NB4 (cell line): ENCODE data around the gene RIBC2.
"Not testable (repeated sequence)": the region's sequence is repeated elsewhere in the genome, so short reads cannot be mapped to it uniquely, and the experiment has no call there.

Experiments used
- DNase-seq: peaks from one replicate; pipeline ENCODE4 v3.0.0; 2010; ENCODE audit warnings: low read depth
- H3K4me3 ChIP-seq: one replicate; pipeline ENCODE4 v1.5.1; 2011; ENCODE audit warnings: mild to moderate bottlenecking, low read depth, low read length, moderate library complexity
- MYC ChIP-seq: IDR thresholded peaks from 2 replicates; pipeline ENCODE4 v1.6.1; 2011; ENCODE audit warnings: low read depth, low read length
- POLR2A ChIP-seq: IDR thresholded peaks from 2 replicates; pipeline ENCODE4 v1.6.1; 2011; ENCODE audit warnings: mild to moderate bottlenecking; ENCODE audit not compliant: insufficient read length; ENCODE audit errors: extremely low read depth
- TF ChIP-seq, protein P1 (sequence below): IDR thresholded peaks from 2 replicates; pipeline ENCODE4 v1.6.1; 2011; ENCODE audit warnings: low read depth, low read length
- TF ChIP-seq, protein P2 (sequence below): IDR thresholded peaks from one replicate; pipeline ENCODE4 v1.5.1; 2012; ENCODE audit warnings: low read depth, low read length

Gene RIBC2, protein sequence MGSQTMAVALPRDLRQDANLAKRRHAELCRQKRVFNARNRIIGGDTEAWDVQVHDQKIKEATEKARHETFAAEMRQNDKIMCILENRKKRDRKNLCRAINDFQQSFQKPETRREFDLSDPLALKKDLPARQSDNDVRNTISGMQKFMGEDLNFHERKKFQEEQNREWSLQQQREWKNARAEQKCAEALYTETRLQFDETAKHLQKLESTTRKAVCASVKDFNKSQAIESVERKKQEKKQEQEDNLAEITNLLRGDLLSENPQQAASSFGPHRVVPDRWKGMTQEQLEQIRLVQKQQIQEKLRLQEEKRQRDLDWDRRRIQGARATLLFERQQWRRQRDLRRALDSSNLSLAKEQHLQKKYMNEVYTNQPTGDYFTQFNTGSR

DNA sequence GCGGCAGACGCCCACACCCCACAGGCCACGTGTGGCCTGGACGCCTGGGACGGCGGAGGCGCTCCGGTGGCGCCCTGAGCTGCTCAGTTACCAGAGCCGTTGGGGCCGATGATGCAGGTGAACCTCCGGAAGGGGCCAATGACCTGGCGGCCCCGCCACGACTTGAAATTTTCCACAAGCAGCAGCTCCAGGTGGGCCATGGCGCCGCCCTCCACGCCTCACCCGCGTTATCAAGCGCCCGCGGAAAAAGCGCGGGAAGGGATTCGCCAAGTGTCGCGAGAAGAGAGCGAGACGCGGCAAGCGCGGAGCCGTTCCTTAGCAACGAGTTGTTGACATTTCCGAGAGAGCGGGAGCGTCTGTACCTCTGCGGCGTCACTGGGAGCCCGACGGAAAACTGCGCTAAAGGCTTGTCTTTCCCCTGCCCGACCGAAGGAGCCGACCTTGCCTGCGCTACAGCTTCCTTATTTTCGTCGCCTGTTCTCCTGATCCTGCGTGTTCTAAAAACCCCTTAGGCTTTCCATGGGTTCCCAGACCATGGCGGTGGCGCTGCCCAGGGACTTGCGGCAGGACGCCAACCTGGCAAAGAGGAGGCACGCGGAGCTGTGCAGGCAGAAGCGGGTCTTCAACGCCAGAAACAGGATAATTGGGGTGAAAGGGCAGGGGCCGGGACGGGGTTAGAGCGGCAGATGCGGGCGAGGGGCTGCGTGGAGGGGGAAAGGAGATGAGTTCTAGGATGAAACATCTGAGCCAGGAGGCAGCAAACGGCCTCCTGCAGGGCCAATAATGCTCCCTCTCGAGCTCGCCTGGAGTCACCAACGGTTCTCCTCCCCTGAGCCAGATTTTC is at the start of gene RIBC2, which contains the start of gene SMC1B:
TSS of gene RIBC2 (plus strand) at position 326 of the 844 bp plus-strand sequence. CDS start at position 520, 194 bp downstream.
TSS of gene SMC1B (minus strand) at position 232 of the 844 bp plus-strand sequence. CDS start at position 200, 32 bp downstream.
- TF ChIP-seq, protein P1, sequence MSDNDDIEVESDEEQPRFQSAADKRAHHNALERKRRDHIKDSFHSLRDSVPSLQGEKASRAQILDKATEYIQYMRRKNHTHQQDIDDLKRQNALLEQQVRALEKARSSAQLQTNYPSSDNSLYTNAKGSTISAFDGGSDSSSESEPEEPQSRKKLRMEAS, result peak; percentile 28; the same call in 1 of the 2 replicates
- TF ChIP-seq MYC (peak; percentile 17; the same call in 1 of the 2 replicates), POLR2A (no peak)
- TF ChIP-seq, protein P2, sequence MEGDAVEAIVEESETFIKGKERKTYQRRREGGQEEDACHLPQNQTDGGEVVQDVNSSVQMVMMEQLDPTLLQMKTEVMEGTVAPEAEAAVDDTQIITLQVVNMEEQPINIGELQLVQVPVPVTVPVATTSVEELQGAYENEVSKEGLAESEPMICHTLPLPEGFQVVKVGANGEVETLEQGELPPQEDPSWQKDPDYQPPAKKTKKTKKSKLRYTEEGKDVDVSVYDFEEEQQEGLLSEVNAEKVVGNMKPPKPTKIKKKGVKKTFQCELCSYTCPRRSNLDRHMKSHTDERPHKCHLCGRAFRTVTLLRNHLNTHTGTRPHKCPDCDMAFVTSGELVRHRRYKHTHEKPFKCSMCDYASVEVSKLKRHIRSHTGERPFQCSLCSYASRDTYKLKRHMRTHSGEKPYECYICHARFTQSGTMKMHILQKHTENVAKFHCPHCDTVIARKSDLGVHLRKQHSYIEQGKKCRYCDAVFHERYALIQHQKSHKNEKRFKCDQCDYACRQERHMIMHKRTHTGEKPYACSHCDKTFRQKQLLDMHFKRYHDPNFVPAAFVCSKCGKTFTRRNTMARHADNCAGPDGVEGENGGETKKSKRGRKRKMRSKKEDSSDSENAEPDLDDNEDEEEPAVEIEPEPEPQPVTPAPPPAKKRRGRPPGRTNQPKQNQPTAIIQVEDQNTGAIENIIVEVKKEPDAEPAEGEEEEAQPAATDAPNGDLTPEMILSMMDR, result no peak
- peak within 1 kb of the TSS; percentile 57 for H3K4me3 ChIP-seq
- DNase-seq, result peak; percentile 92

DNA sequence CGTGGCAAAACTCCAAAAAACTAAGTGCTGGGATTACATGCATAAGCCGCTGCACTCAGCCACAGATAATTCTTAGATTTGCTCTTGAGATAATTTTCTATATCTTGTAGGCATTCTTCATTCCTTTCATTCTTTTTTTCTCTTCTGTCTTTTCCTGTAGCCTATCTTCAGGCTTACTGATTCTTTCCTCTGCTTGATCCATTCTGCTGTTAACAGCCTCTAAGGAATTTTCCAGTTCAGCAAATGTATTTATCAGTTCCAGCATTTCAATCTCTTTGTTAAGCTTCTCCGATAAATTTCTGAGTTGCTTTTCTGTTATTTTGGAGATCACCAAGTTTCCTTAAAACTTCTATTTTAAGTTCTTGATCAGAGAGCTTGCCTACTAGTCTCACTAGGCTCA is 46.8 kb upstream of the RIBC2 start:
- H3K4me3 ChIP-seq, result no peak overlapping the region
- DNase-seq, result no peak
- TF ChIP-seq POLR2A (no peak), MYC (no peak)
- TF ChIP-seq, protein P2, result no peak
- TF ChIP-seq, protein P1, result no peak

DNA sequence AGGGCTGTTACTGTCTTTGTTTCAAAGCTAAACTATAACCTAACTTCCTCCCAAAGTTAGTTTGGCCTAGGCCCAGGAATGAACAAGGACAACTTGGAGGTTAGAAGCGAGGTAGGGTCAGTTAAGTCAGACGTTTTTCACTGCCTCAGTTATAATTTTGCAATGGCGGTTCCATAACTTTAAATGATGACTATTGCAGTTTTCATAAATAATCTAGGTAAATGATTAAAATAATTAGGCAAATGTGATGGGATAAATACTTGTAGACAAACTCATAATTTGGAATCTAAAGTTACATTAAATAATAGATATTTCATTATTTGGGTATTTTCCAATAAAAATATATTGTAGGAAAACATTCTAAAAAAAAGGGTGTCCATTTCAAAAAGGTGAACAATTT is 39.9 kb upstream of the RIBC2 start:
- not testable (repeated sequence) for DNase-seq, H3K4me3 ChIP-seq

DNA sequence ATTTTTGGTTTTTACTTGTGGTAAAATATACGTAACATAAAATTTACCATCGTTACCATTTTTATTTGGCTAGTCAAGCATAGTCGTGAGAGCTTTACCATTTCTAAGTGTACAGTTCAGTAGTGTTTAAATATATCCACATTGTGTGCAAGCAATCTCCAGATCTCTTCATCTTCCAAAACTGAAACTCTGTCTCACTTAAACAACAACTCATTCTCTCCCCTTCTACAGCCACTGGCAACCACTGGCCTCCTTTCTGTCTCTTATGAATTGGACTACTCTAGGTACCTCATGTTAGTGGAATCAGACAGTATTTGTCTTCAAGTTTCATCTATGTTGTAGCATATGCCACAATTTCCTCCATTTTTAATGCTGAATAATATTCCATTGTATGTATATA is 37.5 kb upstream of the RIBC2 start:
- TF ChIP-seq, protein P1, result no peak
- TF ChIP-seq MYC (no peak), POLR2A (no peak)
- TF ChIP-seq, protein P2, result no peak
- H3K4me3 ChIP-seq, result no peak overlapping the region
- no peak for DNase-seq

DNA sequence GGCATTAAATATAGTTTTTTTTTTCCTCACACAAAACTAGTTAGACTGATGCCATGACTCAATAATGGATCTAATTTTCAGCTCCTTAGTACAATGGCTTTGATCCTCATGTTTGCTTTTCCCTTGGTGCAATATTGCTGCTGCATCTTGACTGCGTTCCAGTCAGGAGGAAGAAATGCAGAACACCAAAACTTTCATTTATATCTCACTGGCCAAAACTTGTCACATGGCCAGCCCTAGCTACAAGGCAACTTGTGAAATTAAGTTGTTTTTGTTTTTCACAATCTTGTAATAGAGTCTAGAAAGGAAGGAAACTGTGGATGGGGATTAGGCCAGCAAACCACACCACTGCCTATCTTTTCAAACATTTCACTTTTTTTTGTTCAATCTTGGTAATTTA is 36.8 kb upstream of the RIBC2 start:
- no peak overlapping the region for H3K4me3 ChIP-seq
- no peak for DNase-seq
- TF ChIP-seq, protein P2, result no peak
- TF ChIP-seq, protein P1, result no peak
- TF ChIP-seq MYC (no peak), POLR2A (no peak)

DNA sequence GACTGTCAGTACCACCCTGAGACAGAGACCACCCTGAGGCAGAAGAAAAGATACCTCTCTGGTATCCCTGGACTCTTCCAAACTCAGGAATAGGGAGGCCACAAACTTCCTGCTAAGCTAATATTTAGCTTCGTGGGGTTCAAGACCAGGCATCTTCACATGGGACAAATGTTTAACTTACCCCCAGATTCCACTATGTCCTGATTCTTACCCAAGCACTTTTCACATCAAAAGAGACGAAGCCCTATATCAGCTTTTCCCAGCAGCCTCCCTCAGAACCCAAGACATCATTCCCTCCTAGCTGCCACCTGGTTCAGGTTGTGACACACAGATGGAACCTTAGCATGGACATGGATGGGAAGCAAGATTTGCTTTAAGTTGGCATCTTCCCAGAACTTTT is 32.1 kb upstream of the RIBC2 start:
- no peak overlapping the region for H3K4me3 ChIP-seq
- DNase-seq, result no peak
- TF ChIP-seq MYC (no peak), POLR2A (no peak)
- TF ChIP-seq, protein P2, result no peak
- TF ChIP-seq, protein P1, result no peak
